SK-N-DZ (cell line): Measurements from ENCODE around the gene PAEP.

Experiments
- DNase-seq: peaks from one replicate; pipeline ENCODE4 v3.0.0-alpha.2; 2015; ENCODE audit warnings: low spot score

The PAEP gene

GRCh38 chr9:135612981-135613910 lies 51.7 kb downstream of the PAEP start:
- no peak for DNase-seq

GRCh38 chr9:135613946-135614805 lies 52.6 kb downstream of the PAEP start:
- DNase-seq: no peak

- DNase-seq: no peak
Observed at GRCh38 chr9:135614821-135615665, 53.5 kb downstream of the PAEP start.

GRCh38 chr9:135615666-135616618 lies 54.4 kb downstream of the PAEP start:
- DNase-seq: no peak
